ENCODE data around the gene LIPG.
"Not testable (repeated sequence)": the region's sequence is repeated elsewhere in the genome, so short reads cannot be mapped to it uniquely, and the experiment has no call there.

DNA sequence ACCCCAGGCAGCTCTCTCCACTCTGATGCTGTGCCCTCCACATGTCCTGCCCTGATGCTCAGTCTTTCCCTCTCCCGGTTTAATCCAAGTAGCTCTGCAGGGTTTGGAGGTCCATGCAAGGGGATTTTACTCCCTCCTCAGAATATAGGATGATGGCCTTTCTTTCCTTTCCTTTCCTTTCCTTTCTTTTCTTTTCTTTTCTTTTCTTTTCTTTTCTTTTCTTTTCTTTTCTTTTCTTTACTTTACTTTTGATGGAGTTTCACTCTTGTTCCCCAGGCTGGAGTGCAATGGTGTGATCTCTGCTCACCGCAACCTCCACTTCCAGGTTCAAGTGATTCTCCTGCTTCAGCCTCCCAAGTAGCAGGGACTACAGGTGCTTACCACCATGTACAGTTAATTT lies 17.7 kb downstream of the LIPG start:
- not testable (repeated sequence) for TF ChIP-seq CTCF, POLR2A (IDR thresholded peaks at IDR 0.05)

Measured in esophagus squamous epithelium (tissue), 4 donors.